Natural killer cell (primary cell): Measurements from ENCODE around the gene PF4V1. TPM values are rescaled to one million over a fixed set of nuclear protein-coding genes. Genes with fewer than 3 reads are reported as not detected.
A peak's percentile ranks its signal among the peaks of the same experiment; 100 is the strongest.

Source experiments
- ATAC-seq, 3 donors: fragments of 150-1000 bp in 2 of 3; fragments of 200-7000 bp in 1 of 3; cut with Tn5 transposase; 1 replicate in 1 of 3; 2 replicates in 2 of 3; pipeline ENCODE4 v1.10.0; 2021; ENCODE audit warnings: mild to moderate bottlenecking in 2 of 3, moderate library complexity in 2 of 3
- DNase-seq, 2 donors: peaks; one replicate each; pipeline versions ENCODE4 v3.0.0 to v3.0.0-alpha.2; 2013 to 2021; ENCODE audit warnings: mixed read lengths in 1 of 2
- H3K27ac ChIP-seq: one replicate; pipeline ENCODE4 v1.5.1; 2013; ENCODE audit warnings: mild to moderate bottlenecking, low read length
- H3K27me3 ChIP-seq: one replicate; pipeline ENCODE4 v1.6.1; 2013; ENCODE audit warnings: low read length; ENCODE audit not compliant: control insufficient read depth, insufficient read depth
- H3K36me3 ChIP-seq: one replicate; pipeline ENCODE4 v1.6.1; 2013; ENCODE audit warnings: low read length; ENCODE audit not compliant: control insufficient read depth, insufficient read depth
- H3K4me1 ChIP-seq: one replicate; pipeline ENCODE4 v1.6.1; 2013; ENCODE audit warnings: low read length; ENCODE audit not compliant: control insufficient read depth, insufficient read depth
- H3K4me3 ChIP-seq: one replicate; pipeline ENCODE4 v1.5.1; 2013; ENCODE audit warnings: low read length
- H3K9me3 ChIP-seq: one replicate; pipeline ENCODE4 v1.6.1; 2013; ENCODE audit warnings: low read length; ENCODE audit not compliant: control insufficient read depth, insufficient read depth
- H3K27ac Mint-ChIP-seq, 2 donors: one replicate each; pipeline ENCODE4 v1.8.0; 2022; ENCODE audit warnings: mild to moderate bottlenecking in 2 of 2, mixed read lengths in 2 of 2, moderate library complexity in 1 of 2
- H3K27me3 Mint-ChIP-seq, 2 donors: one replicate each; pipeline ENCODE4 v1.8.0; 2022; ENCODE audit warnings: low read depth in 2 of 2, mixed read lengths in 2 of 2
- H3K36me3 Mint-ChIP-seq: one replicate; pipeline ENCODE4 v1.8.0; 2022; ENCODE audit warnings: mixed read lengths
- H3K4me1 Mint-ChIP-seq, 2 donors: one replicate each; pipeline ENCODE4 v1.8.0; 2022; ENCODE audit warnings: mixed read lengths in 2 of 2
- H3K4me3 Mint-ChIP-seq: one replicate; pipeline ENCODE4 v1.8.0; 2022; ENCODE audit warnings: mild to moderate bottlenecking, moderate library complexity, mixed read lengths
- H3K9me3 Mint-ChIP-seq, 2 donors: one replicate each; pipeline ENCODE4 v1.8.0; 2022; ENCODE audit warnings: mixed read lengths in 2 of 2
- WGBS: methylation state at CpG from one replicate; pipeline ENCODE4 v1.1.7; 2013; ENCODE audit warnings: missing lambda C conversion rate; ENCODE audit not compliant: insufficient coverage; 5-methylcytosine and 5-hydroxymethylcytosine counted together
- intact Hi-C: fragments of 100-400 bp; cut with micrococcal nuclease; formaldehyde crosslinking; loops from one replicate; pipeline ENCODE4 v1.14.2; 2022
- total RNA-seq, 4 donors: library from RNA; stranded (reverse); fragments of 120-200 nt in 1 of 4; gene quantifications; one replicate each; pipeline versions ENCODE4 v1.2.3 to v1.2.4, GENCODE V29; 2013 to 2022
- TF ChIP-seq, protein P1 (sequence below): fragments of 200-600 bp; IDR thresholded peaks from one replicate; pipeline ENCODE4 v1.8.0; 2022; ENCODE audit warnings: antibody characterized with exemption

The PF4V1 gene
- total RNA-seq, 3 donors from 2014 or later (not counting 1 experiment from before 2014, with no cell fraction given): 3.3 to 14.9 TPM; not detected in 1

GRCh38 chr4:73836373-73837279, 16.5 kb upstream of the PF4V1 start, which contains the start of gene CXCL6:
Gene CXCL6 (plus strand): TSS chr4:73836678. CDS start chr4:73836751, 73 bp downstream.
- Mint-ChIP-seq H3K36me3 (no peaks in the 10 kb centered on the region), H3K27me3 (peaks cover 3 to 10% of the 10 kb centered on the region in 2 donors), H3K27ac (no peak within 1 kb of the TSS), H3K4me1 (no peaks in the 10 kb centered on the region), H3K9me3 (no peaks in the 10 kb centered on the region), H3K4me3 (peak within 1 kb of the TSS; percentile 42)
- H3K4me1 ChIP-seq: peaks cover 2% of the 10 kb centered on the region
- ATAC-seq: peak in 1 of 3 donors; percentile 39
- TF ChIP-seq, protein P1, sequence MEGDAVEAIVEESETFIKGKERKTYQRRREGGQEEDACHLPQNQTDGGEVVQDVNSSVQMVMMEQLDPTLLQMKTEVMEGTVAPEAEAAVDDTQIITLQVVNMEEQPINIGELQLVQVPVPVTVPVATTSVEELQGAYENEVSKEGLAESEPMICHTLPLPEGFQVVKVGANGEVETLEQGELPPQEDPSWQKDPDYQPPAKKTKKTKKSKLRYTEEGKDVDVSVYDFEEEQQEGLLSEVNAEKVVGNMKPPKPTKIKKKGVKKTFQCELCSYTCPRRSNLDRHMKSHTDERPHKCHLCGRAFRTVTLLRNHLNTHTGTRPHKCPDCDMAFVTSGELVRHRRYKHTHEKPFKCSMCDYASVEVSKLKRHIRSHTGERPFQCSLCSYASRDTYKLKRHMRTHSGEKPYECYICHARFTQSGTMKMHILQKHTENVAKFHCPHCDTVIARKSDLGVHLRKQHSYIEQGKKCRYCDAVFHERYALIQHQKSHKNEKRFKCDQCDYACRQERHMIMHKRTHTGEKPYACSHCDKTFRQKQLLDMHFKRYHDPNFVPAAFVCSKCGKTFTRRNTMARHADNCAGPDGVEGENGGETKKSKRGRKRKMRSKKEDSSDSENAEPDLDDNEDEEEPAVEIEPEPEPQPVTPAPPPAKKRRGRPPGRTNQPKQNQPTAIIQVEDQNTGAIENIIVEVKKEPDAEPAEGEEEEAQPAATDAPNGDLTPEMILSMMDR: no peak
- no peak within 1 kb of the TSS for H3K4me3 ChIP-seq
- no peaks in the 10 kb centered on the region for H3K36me3 ChIP-seq
- no peaks in the 10 kb centered on the region for H3K9me3 ChIP-seq
- no peak within 1 kb of the TSS for H3K27ac ChIP-seq
- intact Hi-C loops: no loop called here
- H3K27me3 ChIP-seq: no peaks in the 10 kb centered on the region
- WGBS: 8% methylated on average over 40 of the region's 41 CpGs
- no peak for DNase-seq

GRCh38 chr4:73839071-73839470, 14.0 kb upstream of the PF4V1 start:
- Histone ChIP-seq H3K27me3 (no peaks in the 10 kb centered on the region), H3K4me3 (no peak overlapping the region), H3K36me3 (no peaks in the 10 kb centered on the region), H3K9me3 (no peaks in the 10 kb centered on the region), H3K4me1 (peaks cover 2% of the 10 kb centered on the region), H3K27ac (no peak overlapping the region)
- no peak overlapping the region for H3K27ac Mint-ChIP-seq
- no peak for ATAC-seq
- no peak for DNase-seq
- peaks cover 3 to 10% of the 10 kb centered on the region in 2 donors for H3K27me3 Mint-ChIP-seq
- 91% methylated on average over 4 of the region's 5 CpGs for WGBS
- no peaks in the 10 kb centered on the region for H3K9me3 Mint-ChIP-seq
- H3K4me1 Mint-ChIP-seq: no peaks in the 10 kb centered on the region
- H3K36me3 Mint-ChIP-seq: no peaks in the 10 kb centered on the region
- TF ChIP-seq, protein P1: no peak
- no peak overlapping the region for H3K4me3 Mint-ChIP-seq
- intact Hi-C loops: no loop called here

- H3K4me1 ChIP-seq: peaks cover 2% of the 10 kb centered on the region
- DNase-seq (no peak), ATAC-seq (no peak)
- H3K4me3 ChIP-seq: no peak overlapping the region
- intact Hi-C loops: no loop called here
- WGBS: no CpG with 5 or more reads among the region's 3 CpGs
- TF ChIP-seq, protein P1: no peak
- no peaks in the 10 kb centered on the region for H3K36me3 ChIP-seq
- Mint-ChIP-seq H3K9me3 (no peaks in the 10 kb centered on the region), H3K27me3 (peaks cover 3 to 10% of the 10 kb centered on the region in 2 donors), H3K27ac (no peak overlapping the region), H3K4me1 (no peaks in the 10 kb centered on the region), H3K36me3 (no peaks in the 10 kb centered on the region), H3K4me3 (no peak overlapping the region)
- H3K27me3 ChIP-seq: no peaks in the 10 kb centered on the region
- no peaks in the 10 kb centered on the region for H3K9me3 ChIP-seq
- no peak overlapping the region for H3K27ac ChIP-seq
Measured at GRCh38 chr4:73839715-73840114, 13.4 kb upstream of the PF4V1 start.
